Measurements from ENCODE around the gene ALK.

DNA sequence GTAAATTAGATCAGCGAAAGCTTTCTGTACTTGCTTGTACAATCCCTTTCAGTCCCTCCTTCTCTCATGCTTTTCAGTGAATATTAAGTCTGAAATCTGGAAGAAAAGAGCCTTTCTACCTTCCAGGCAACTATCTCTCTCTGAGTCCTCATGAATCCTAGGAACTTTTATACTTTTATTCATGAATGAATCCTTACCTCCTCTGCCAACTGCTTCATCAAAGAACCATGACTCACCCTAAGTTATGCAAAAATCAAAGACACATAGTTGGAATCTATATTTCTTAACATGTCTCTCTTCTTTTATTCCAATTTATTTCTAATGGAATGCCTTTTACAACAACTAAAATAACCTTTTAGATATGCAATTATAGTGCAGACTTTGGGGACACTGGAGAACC lies 412.0 kb downstream of the ALK start:
- TF ChIP-seq CTCF (IDR thresholded peaks at IDR 0.05; ENCODE audit: low read depth, low read length): no peak
- no peak for TF ChIP-seq EZH2phosphoT487 (IDR thresholded peaks at IDR 0.05; ENCODE audit: low read depth)
